ENCODE measurements around the gene FLACC1. TPM values are rescaled to one million over a fixed set of nuclear protein-coding genes. Genes with fewer than 3 reads are reported as not detected.

The FLACC1 gene
- total RNA-seq, 4 donors from 2014 or later: 0.19 to 5.1 (median 0.52) TPM

DNA sequence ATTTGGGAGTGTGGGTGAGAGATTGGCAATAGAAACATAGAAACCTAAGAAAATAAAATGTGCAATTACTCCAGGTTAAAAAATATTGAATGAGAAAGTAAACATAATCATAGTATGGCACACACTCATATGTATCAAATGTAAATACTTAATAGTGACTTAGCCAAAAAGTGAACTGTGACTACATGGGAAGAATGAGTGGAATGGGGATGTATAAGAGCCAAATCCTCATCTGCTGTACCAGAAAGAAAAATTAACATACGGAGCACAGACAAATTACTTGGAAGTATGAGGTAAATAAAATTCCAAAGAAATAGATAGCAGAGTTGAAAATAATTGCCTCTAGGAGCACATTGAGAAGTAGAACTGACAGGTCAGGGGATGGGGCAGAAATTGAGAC is 4.0 kb downstream of the FLACC1 start:
- no peak for DNase-seq
- H3K36me3 ChIP-seq: peaks cover 0 to 5% (median 0%) of the 10 kb centered on the region in 3 donors
- WGBS, 2 donors: 65 to 77% methylated on average over 1 of the region's 1 CpG
- no peak overlapping the region for H3K4me3 ChIP-seq
- H3K9me3 ChIP-seq: no peaks in the 10 kb centered on the region
- H3K27me3 ChIP-seq: no peaks in the 10 kb centered on the region
- H3K27ac ChIP-seq: no peak overlapping the region
- TF ChIP-seq POLR2A (IDR thresholded peaks at IDR 0.05): no peak
- TF ChIP-seq, protein P1, sequence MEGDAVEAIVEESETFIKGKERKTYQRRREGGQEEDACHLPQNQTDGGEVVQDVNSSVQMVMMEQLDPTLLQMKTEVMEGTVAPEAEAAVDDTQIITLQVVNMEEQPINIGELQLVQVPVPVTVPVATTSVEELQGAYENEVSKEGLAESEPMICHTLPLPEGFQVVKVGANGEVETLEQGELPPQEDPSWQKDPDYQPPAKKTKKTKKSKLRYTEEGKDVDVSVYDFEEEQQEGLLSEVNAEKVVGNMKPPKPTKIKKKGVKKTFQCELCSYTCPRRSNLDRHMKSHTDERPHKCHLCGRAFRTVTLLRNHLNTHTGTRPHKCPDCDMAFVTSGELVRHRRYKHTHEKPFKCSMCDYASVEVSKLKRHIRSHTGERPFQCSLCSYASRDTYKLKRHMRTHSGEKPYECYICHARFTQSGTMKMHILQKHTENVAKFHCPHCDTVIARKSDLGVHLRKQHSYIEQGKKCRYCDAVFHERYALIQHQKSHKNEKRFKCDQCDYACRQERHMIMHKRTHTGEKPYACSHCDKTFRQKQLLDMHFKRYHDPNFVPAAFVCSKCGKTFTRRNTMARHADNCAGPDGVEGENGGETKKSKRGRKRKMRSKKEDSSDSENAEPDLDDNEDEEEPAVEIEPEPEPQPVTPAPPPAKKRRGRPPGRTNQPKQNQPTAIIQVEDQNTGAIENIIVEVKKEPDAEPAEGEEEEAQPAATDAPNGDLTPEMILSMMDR (IDR thresholded peaks at IDR 0.05): no peak
- peaks cover 0 to 4% (median 0%) of the 10 kb centered on the region in 3 donors for H3K4me1 ChIP-seq
- intact Hi-C loops (cut with DNase I): no loop called here

DNA sequence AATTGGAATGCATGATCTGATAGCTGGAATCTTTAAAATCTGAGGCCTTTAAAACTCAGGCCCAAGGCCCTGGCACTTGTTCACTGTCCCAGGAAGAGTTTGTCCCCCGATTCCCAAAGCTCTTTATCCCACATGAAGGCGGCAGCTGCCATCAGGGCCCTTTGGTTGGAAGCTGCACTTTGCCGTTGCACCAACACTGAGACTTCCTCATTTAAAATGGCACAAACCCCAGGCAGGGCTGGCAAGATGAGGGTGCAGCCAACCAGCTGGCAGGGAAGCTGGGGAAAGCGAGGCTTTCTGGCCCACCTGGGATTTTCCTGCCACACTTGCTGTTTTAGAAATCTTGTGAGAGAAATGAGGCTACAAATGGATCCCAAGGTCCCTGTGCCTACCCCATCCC is 6.3 kb downstream of the FLACC1 start:
- H3K4me1 ChIP-seq: no peaks in the 10 kb centered on the region
- H3K27ac ChIP-seq: no peak overlapping the region
- no peak overlapping the region for H3K4me3 ChIP-seq
- no peak for TF ChIP-seq POLR2A (IDR thresholded peaks at IDR 0.05)
- TF ChIP-seq, protein P1 (IDR thresholded peaks at IDR 0.05): no peak
- DNase-seq: no peak
- intact Hi-C loops (cut with DNase I): no loop called here
- H3K36me3 ChIP-seq: peaks cover 0 to 5% (median 0%) of the 10 kb centered on the region in 3 donors
- H3K9me3 ChIP-seq: no peaks in the 10 kb centered on the region
- WGBS, 2 donors: 88 to 89% methylated on average over 1 to 4 of the region's 4 CpGs
- no peaks in the 10 kb centered on the region for H3K27me3 ChIP-seq

DNA sequence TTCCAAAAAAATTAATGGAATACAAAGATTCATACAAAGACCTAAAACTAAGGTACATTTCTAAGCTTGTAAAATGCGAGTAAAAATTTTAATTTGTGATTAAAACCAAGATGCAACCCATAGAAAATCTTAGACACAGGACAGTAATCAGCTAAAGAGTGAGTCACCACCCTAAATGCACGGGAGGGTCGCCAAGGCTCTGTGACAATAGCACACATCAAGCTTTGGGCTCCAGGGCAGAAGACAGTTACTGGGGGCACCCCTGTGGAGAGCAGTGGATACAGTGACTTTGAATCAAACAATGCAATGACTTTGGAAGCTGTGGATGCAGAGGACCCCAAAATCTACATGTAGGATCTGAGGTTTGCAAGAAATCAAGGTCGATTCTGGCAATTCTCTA is 7.5 kb downstream of the FLACC1 start:
- intact Hi-C loops (cut with DNase I): no loop called here
- Histone ChIP-seq H3K27ac (no peak overlapping the region), H3K4me1 (no peaks in the 10 kb centered on the region), H3K27me3 (no peaks in the 10 kb centered on the region), H3K9me3 (no peaks in the 10 kb centered on the region), H3K36me3 (peaks cover 0 to 5% (median 0%) of the 10 kb centered on the region in 3 donors), H3K4me3 (no peak overlapping the region)
- 61 to 68% methylated on average over 4 of the region's 4 CpGs for WGBS, 2 donors
- no peak for DNase-seq
- no peak for TF ChIP-seq POLR2A (IDR thresholded peaks at IDR 0.05)
- TF ChIP-seq, protein P1 (IDR thresholded peaks at IDR 0.05): no peak

DNA sequence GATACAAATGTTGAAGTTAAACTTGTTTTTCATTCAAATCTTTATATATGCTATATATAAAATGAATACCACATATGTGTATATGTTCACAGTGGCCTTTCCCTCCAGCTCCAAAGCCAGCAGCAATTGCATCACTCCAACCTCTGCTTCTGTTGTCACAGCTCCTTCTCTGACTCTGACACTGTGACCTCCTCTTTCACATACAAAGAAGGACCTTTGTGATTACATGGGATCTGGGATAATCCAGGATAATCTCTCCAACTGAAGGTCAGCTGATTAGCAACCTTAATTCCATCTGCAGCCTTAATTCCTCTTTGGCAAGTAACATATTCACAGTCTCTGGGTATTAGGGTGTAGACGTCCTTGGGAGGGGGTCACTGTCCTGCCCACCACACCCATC is 8.4 kb downstream of the FLACC1 start:
- Histone ChIP-seq H3K9me3 (no peaks in the 10 kb centered on the region), H3K27me3 (no peaks in the 10 kb centered on the region), H3K4me3 (no peak overlapping the region), H3K27ac (no peak overlapping the region), H3K4me1 (no peaks in the 10 kb centered on the region), H3K36me3 (peaks cover 0 to 10% (median 0%) of the 10 kb centered on the region in 3 donors)
- WGBS, 2 donors: 38% methylated on average over 1 of the region's 1 CpG
- TF ChIP-seq POLR2A (IDR thresholded peaks at IDR 0.05): no peak
- TF ChIP-seq, protein P1 (IDR thresholded peaks at IDR 0.05): no peak
- intact Hi-C loops (cut with DNase I): no loop called here
- no peak for DNase-seq

DNA sequence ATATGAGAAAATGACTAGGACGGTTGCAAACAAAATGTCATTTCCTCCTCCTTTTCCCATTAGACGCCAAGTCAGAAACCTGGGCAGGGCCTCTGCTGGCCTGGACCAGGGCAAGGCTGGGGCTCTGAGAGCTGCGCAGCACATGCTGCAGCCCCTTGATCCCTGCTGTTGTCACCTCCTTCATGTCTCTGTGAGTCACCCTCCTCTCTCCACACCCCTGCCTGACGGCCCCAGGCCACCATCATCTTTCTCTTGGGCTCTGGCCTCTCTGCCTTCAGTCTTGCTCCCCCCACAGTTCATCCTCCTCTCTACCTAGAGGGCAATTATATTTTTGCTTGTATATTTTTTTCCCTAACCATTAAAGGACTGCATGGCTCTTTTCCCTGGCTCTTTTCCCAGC is 10.0 kb downstream of the FLACC1 start:
- no peaks in the 10 kb centered on the region for H3K27me3 ChIP-seq
- intact Hi-C loops (cut with DNase I): no loop called here
- H3K9me3 ChIP-seq: no peaks in the 10 kb centered on the region
- no peaks in the 10 kb centered on the region for H3K4me1 ChIP-seq
- no peak overlapping the region for H3K4me3 ChIP-seq
- H3K36me3 ChIP-seq: peaks cover 0 to 15% (median 0%) of the 10 kb centered on the region in 3 donors
- 86 to 99% methylated on average over 4 of the region's 4 CpGs for WGBS, 2 donors
- TF ChIP-seq, protein P1 (IDR thresholded peaks at IDR 0.05): no peak
- no peak for TF ChIP-seq POLR2A (IDR thresholded peaks at IDR 0.05)
- H3K27ac ChIP-seq: no peak overlapping the region
- no peak for DNase-seq

Data from esophagus squamous epithelium (tissue), 5 donors.